ENCODE results near the gene MGAM2. TPM values are rescaled to one million over a fixed set of nuclear protein-coding genes. Genes with fewer than 3 reads are reported as not detected.

The MGAM2 gene
- total and polyA plus RNA-seq, 3 donors from 2014 or later: 2.3 to 4.4 (median 2.7) TPM

GRCh38 chr7:142161921-142162320 lies 50.4 kb downstream of the MGAM2 start:
- Histone ChIP-seq H3K27me3 (no peaks in the 10 kb centered on the region), H3K4me1 (no peaks in the 10 kb centered on the region), H3K4me3 (no peak overlapping the region), H3K9me3 (no peaks in the 10 kb centered on the region), H3K27ac (no peak overlapping the region), H3K36me3 (ENCODE audit: low read depth, missing control alignments) (no peaks in the 10 kb centered on the region)
- WGBS, 2 donors: 80 to 89% methylated on average over 1 of the region's 1 CpG
- intact Hi-C loops (cut with DNase I; ENCODE audit: low total_unique reads): no loop called here
- TF ChIP-seq CTCF (IDR thresholded peaks at IDR 0.05): no peak
- no peak for TF ChIP-seq POLR2A (IDR thresholded peaks at IDR 0.05)
- no peak for DNase-seq

GRCh38 chr7:142168746-142169145 lies 57.2 kb downstream of the MGAM2 start:
- Histone ChIP-seq H3K27ac (no peak overlapping the region), H3K27me3 (no peaks in the 10 kb centered on the region), H3K4me1 (no peaks in the 10 kb centered on the region), H3K9me3 (no peaks in the 10 kb centered on the region), H3K36me3 (ENCODE audit: low read depth, missing control alignments) (no peaks in the 10 kb centered on the region), H3K4me3 (no peak overlapping the region)
- 88 to 96% methylated on average over 2 of the region's 2 CpGs for WGBS, 2 donors
- intact Hi-C loops (cut with DNase I; ENCODE audit: low total_unique reads): no loop called here
- DNase-seq: no peak
- TF ChIP-seq CTCF (IDR thresholded peaks at IDR 0.05): no peak
- TF ChIP-seq POLR2A (IDR thresholded peaks at IDR 0.05): no peak

GRCh38 chr7:142172932-142173331 lies 61.4 kb downstream of the MGAM2 start:
- Histone ChIP-seq H3K4me1 (no peaks in the 10 kb centered on the region), H3K4me3 (no peak overlapping the region), H3K9me3 (no peaks in the 10 kb centered on the region), H3K27ac (no peak overlapping the region), H3K36me3 (ENCODE audit: low read depth, missing control alignments) (no peaks in the 10 kb centered on the region), H3K27me3 (no peaks in the 10 kb centered on the region)
- intact Hi-C loops (cut with DNase I; ENCODE audit: low total_unique reads): no loop called here
- WGBS, 2 donors: 78 to 88% methylated on average over 4 of the region's 4 CpGs
- no peak for TF ChIP-seq POLR2A (IDR thresholded peaks at IDR 0.05)
- no peak for TF ChIP-seq CTCF (IDR thresholded peaks at IDR 0.05)
- DNase-seq: no peak

- DNase-seq: no peak
- Histone ChIP-seq H3K4me1 (no peaks in the 10 kb centered on the region), H3K36me3 (ENCODE audit: low read depth, missing control alignments) (no peaks in the 10 kb centered on the region), H3K27ac (no peak overlapping the region), H3K4me3 (no peak overlapping the region), H3K9me3 (no peaks in the 10 kb centered on the region), H3K27me3 (no peaks in the 10 kb centered on the region)
- TF ChIP-seq CTCF (IDR thresholded peaks at IDR 0.05) (no peak), POLR2A (IDR thresholded peaks at IDR 0.05) (no peak)
- intact Hi-C loops (cut with DNase I; ENCODE audit: low total_unique reads): no loop called here
- 79 to 83% methylated on average over 1 to 2 of the region's 2 CpGs for WGBS, 2 donors
Observed at GRCh38 chr7:142174441-142174840, 62.9 kb downstream of the MGAM2 start.

- Histone ChIP-seq H3K4me1 (no peaks in the 10 kb centered on the region), H3K4me3 (no peak overlapping the region), H3K9me3 (no peaks in the 10 kb centered on the region), H3K27me3 (no peaks in the 10 kb centered on the region), H3K36me3 (ENCODE audit: low read depth, missing control alignments) (no peaks in the 10 kb centered on the region), H3K27ac (no peak overlapping the region)
- intact Hi-C loops (cut with DNase I; ENCODE audit: low total_unique reads): no loop called here
- no peak for DNase-seq
- 87 to 90% methylated on average over 3 of the region's 3 CpGs for WGBS, 2 donors
- no peak for TF ChIP-seq POLR2A (IDR thresholded peaks at IDR 0.05)
- TF ChIP-seq CTCF (IDR thresholded peaks at IDR 0.05): no peak
Observed at GRCh38 chr7:142175594-142175993, 64.1 kb downstream of the MGAM2 start.

Measured in testis (tissue), 3 donors.